H54 (cell line): ENCODE data around the gene EXTL1.

Source experiments
- DNase-seq: peaks from one replicate; pipeline ENCODE4 v3.0.0; 2011; ENCODE audit warnings: low spot score, mixed read lengths; ENCODE audit not compliant: insufficient read length
- FAIRE-seq: peaks from 3 replicates; lab custom pipeline; 2011; peaks lifted over from hg19 to GRCh38; lab: Jason Lieb, UNC
- POLR2A ChIP-seq: IDR thresholded peaks from 2 replicates; pipeline ENCODE4 v1.6.1; 2011; ENCODE audit warnings: low read depth, mild to moderate bottlenecking, low read length

Gene EXTL1

GRCh38 chr1:25991937-25992688 lies 29.5 kb upstream of the EXTL1 start:
- no peak for FAIRE-seq
- TF ChIP-seq POLR2A: no peak
- no peak for DNase-seq

- no peak for DNase-seq
- no peak for TF ChIP-seq POLR2A
- FAIRE-seq: no peak
Measured at GRCh38 chr1:25992689-25993171, 28.8 kb upstream of the EXTL1 start.

- FAIRE-seq: no peak
- no peak for DNase-seq
- TF ChIP-seq POLR2A: no peak
Measured at GRCh38 chr1:25993197-25993951, 28.2 kb upstream of the EXTL1 start.

- TF ChIP-seq POLR2A: no peak
- FAIRE-seq (no peak), DNase-seq (no peak)
Measured at GRCh38 chr1:25994402-25995150, 27.0 kb upstream of the EXTL1 start.

GRCh38 chr1:25996966-25997827 lies 24.4 kb upstream of the EXTL1 start:
- DNase-seq (no peak), FAIRE-seq (no peak)
- no peak for TF ChIP-seq POLR2A

- DNase-seq (peak; percentile 77), FAIRE-seq (peak; percentile 87)
- no peak for TF ChIP-seq POLR2A
Measured at GRCh38 chr1:25997828-25998761, 23.5 kb upstream of the EXTL1 start, which contains the start of gene PAFAH2. PAFAH2 (minus strand) TSS chr1:25998063; CDS start chr1:25990816, 7,247 bp downstream.

GRCh38 chr1:25999041-25999800 lies 22.4 kb upstream of the EXTL1 start:
- TF ChIP-seq POLR2A: no peak
- no peak for FAIRE-seq
- no peak for DNase-seq

- DNase-seq (no peak), FAIRE-seq (no peak)
- TF ChIP-seq POLR2A: no peak
Measured at GRCh38 chr1:26003262-26003661, 18.3 kb upstream of the EXTL1 start.

- FAIRE-seq (no peak), DNase-seq (no peak)
- TF ChIP-seq POLR2A: no peak
Measured at GRCh38 chr1:26003756-26004155, 17.8 kb upstream of the EXTL1 start.

GRCh38 chr1:26005434-26006105 lies 16.0 kb upstream of the EXTL1 start:
- no peak for FAIRE-seq
- DNase-seq: no peak
- TF ChIP-seq POLR2A: no peak

- DNase-seq (no peak), FAIRE-seq (no peak)
Measured at GRCh38 chr1:26006710-26007109, 14.9 kb upstream of the EXTL1 start.

More at GRCh38 chr1:26006710-26007109, 14.9 kb upstream of the EXTL1 start:
- TF ChIP-seq POLR2A: no peak
